HCT116 (cell line): ENCODE measurements around the gene PDE4C. TPM values are rescaled to one million over a fixed set of nuclear protein-coding genes. Genes with fewer than 3 reads are reported as not detected.
A peak's percentile ranks its signal among the peaks of the same experiment; 100 is the strongest.
"Not testable (repeated sequence)": the region's sequence is repeated elsewhere in the genome, so short reads cannot be mapped to it uniquely, and the experiment has no call there.

ENCODE experiments used
- ATAC-seq: fragments of 200-7000 bp; cut with Tn5 transposase; 2 replicates; pipeline ENCODE4 v1.9.1; 2020; ENCODE audit warnings: mild to moderate bottlenecking, moderate library complexity
- BruUV-seq: library from RNA; stranded (reverse); fragments of 400-500 nt; replicated peaks from 2 replicates; lab custom pipeline; 2021; lab: Mats Ljungman, UMichigan
- CTCF ChIA-PET: fragments of 300-600 bp; sonication (Branson Sonifier 250); formaldehyde crosslinking; loops from one replicate; lab custom pipeline; 2021; ENCODE audit warnings: antibody characterized with exemption; lab: Charles Lee
- POLR2A ChIA-PET: fragments of 300-600, 350-600 bp; sonication (Branson Sonifier 250); formaldehyde crosslinking; loops from one replicate; lab custom pipeline; 2021; ENCODE audit warnings: antibody characterized with exemption; lab: Charles Lee
- RAD21 ChIA-PET, 2 experiments: fragments of 300-600 bp; sonication (Branson Sonifier 250); formaldehyde crosslinking; loops; one replicate each; lab custom pipeline; 2023; ENCODE audit warnings: low total read pairs in 2 of 2; ENCODE audit not compliant: uncharacterized antibody in 2 of 2, unreplicated experiment in 2 of 2, low non-redundant PET in 1 of 2; lab: Charles Lee
- DNase-seq: peaks from one replicate; pipeline ENCODE4 v3.0.0-alpha.2; 2010; ENCODE audit warnings: low read depth, low spot score
- H2AFZ ChIP-seq: fragments of 200-600 bp; shearing (Covaris generic), sonication (generic); 2 replicates; pipeline ENCODE4 v1.6.1; 2017; ENCODE audit warnings: low read depth, mixed run types, mixed read lengths, antibody characterized with exemption, low read length; ENCODE audit not compliant: poor library complexity, severe bottlenecking
- H3K27ac ChIP-seq: 2 replicates; pipeline ENCODE4 v1.5.1; 2012; ENCODE audit warnings: low read depth, low read length
- H3K27me3 ChIP-seq: fragments of 200-600 bp; sonication (generic); 2 replicates; pipeline ENCODE4 v1.6.1; 2016; ENCODE audit warnings: mixed run types, low read length, mixed read lengths; ENCODE audit not compliant: insufficient read depth
- H3K36me3 ChIP-seq, 2 experiments: fragments of 200-500 bp in 1 of 2; fragments of 200-600 bp in 1 of 2; sonication (Bioruptor generic) in 1 of 2; sonication (generic) in 1 of 2; 2 replicates each; pipeline versions ENCODE4 v1.5.1 to v1.6.1; 2014 to 2016; ENCODE audit warnings: low read length in 2 of 2, inconsistent platforms in 1 of 2, mixed read lengths in 1 of 2, mixed run types in 1 of 2; ENCODE audit not compliant: insufficient read depth in 2 of 2, control insufficient read depth in 1 of 2
- H3K4me1 ChIP-seq, 2 experiments: fragments of 200-600 bp in 1 of 2; sonication (generic) in 1 of 2; 2 replicates each; pipeline versions ENCODE4 v1.5.1 to v1.6.1; 2012 to 2017; ENCODE audit warnings: low read length in 2 of 2, inconsistent platforms in 1 of 2, mild to moderate bottlenecking in 1 of 2, mixed read lengths in 1 of 2, mixed run types in 1 of 2, moderate library complexity in 1 of 2; ENCODE audit not compliant: insufficient read depth in 2 of 2, control insufficient read depth in 1 of 2
- H3K4me2 ChIP-seq: fragments of 200-600 bp; sonication (generic); 2 replicates; pipeline ENCODE4 v1.6.1; 2017; ENCODE audit warnings: mixed run types, low read length, mixed read lengths
- H3K4me3 ChIP-seq, 2 experiments: fragments of 200-600 bp in 1 of 2; sonication (generic) in 1 of 2; replicated peaks in 1 of 2; 2 replicates each; pipeline ENCODE4 v1.5.1; 2011 to 2016; ENCODE audit warnings: low read length in 2 of 2, control low read depth in 1 of 2, low read depth in 1 of 2, mild to moderate bottlenecking in 1 of 2, mixed read lengths in 1 of 2, mixed run types in 1 of 2
- H3K79me2 ChIP-seq: fragments of 200-600 bp; sonication (generic); 2 replicates; pipeline ENCODE4 v1.6.1; 2017; ENCODE audit warnings: mild to moderate bottlenecking, mixed run types, low read length, moderate library complexity, mixed read lengths; ENCODE audit not compliant: insufficient read depth
- H3K9ac ChIP-seq: fragments of 200-600 bp; sonication (generic); 2 replicates; pipeline ENCODE4 v1.6.1; 2016; ENCODE audit warnings: low read length, mixed read lengths
- H3K9me2 ChIP-seq: fragments of 200-600 bp; sonication (generic), shearing (Covaris generic); 2 replicates; pipeline ENCODE4 v1.6.1; 2017; ENCODE audit warnings: mixed run types, mild to moderate bottlenecking, moderate library complexity; ENCODE audit not compliant: insufficient read depth
- H3K9me3 ChIP-seq, 2 experiments: fragments of 200-500 bp in 1 of 2; fragments of 200-600 bp in 1 of 2; sonication (Bioruptor generic) in 1 of 2; sonication (generic) in 1 of 2; 2 replicates each; pipeline ENCODE4 v1.6.1; 2014 to 2017; ENCODE audit warnings: low read length in 2 of 2, mixed read lengths in 2 of 2, inconsistent platforms in 1 of 2, low read depth in 1 of 2, mild to moderate bottlenecking in 1 of 2, mixed run types in 1 of 2, moderate library complexity in 1 of 2; ENCODE audit not compliant: control insufficient read depth in 1 of 2, insufficient read depth in 1 of 2
- H4K20me1 ChIP-seq: fragments of 200-600 bp; sonication (generic), shearing (Covaris generic); 2 replicates; pipeline ENCODE4 v1.6.1; 2017; ENCODE audit warnings: mixed run types, mild to moderate bottlenecking, moderate library complexity; ENCODE audit not compliant: insufficient read depth
- CBX3 ChIP-seq: IDR thresholded peaks from 2 replicates; pipeline ENCODE4 v1.6.1; 2012; ENCODE audit warnings: low read depth
- CTCF ChIP-seq, 3 experiments: fragments of 200-600 bp in 1 of 3; sonication (generic) in 1 of 3; IDR thresholded peaks in 2 of 3; conservative IDR thresholded peaks in 1 of 3; 2 replicates each; pipeline ENCODE4 v1.5.1; 2012 to 2017; ENCODE audit warnings: low read depth in 2 of 3, low read length in 2 of 3, antibody characterized with exemption in 1 of 3, borderline replicate concordance in 1 of 3, control low read depth in 1 of 3, mild to moderate bottlenecking in 1 of 3, mixed read lengths in 1 of 3, mixed run types in 1 of 3, moderate library complexity in 1 of 3; ENCODE audit not compliant: insufficient read depth in 1 of 3
- FOSL1 ChIP-seq: IDR thresholded peaks from 2 replicates; pipeline ENCODE4 v1.6.1; 2012; ENCODE audit warnings: low read depth
- MAX ChIP-seq: IDR thresholded peaks from 2 replicates; pipeline ENCODE4 v1.6.1; 2012
- POLR2A ChIP-seq: IDR thresholded peaks from 2 replicates; pipeline ENCODE4 v1.7.0; 2011; ENCODE audit warnings: borderline replicate concordance; ENCODE audit not compliant: insufficient read depth, insufficient read length; ENCODE audit errors: extremely low read depth
- POLR2AphosphoS5 ChIP-seq: IDR thresholded peaks from 2 replicates; pipeline ENCODE4 v1.6.1; 2011; ENCODE audit warnings: mild to moderate bottlenecking, low read depth, low read length, moderate library complexity
- RAD21 ChIP-seq: IDR thresholded peaks from 2 replicates; pipeline ENCODE4 v1.6.1; 2012; ENCODE audit warnings: low read depth, mild to moderate bottlenecking
- REST ChIP-seq: IDR thresholded peaks from 2 replicates; pipeline ENCODE4 v1.6.1; 2012; ENCODE audit warnings: low read depth
- ZFX ChIP-seq: fragments of 450-650 bp; IDR thresholded peaks from 2 replicates; pipeline ENCODE4 v1.6.1; 2017
- ZNF274 ChIP-seq: fragments of 200-500 bp; sonication (Bioruptor generic); IDR thresholded peaks from 2 replicates; pipeline ENCODE4 v1.6.1; 2014; ENCODE audit warnings: mild to moderate bottlenecking, low read depth, low read length, inconsistent platforms
- intact Hi-C: fragments of 100-400 bp; cut with micrococcal nuclease; formaldehyde crosslinking; loops from 2 replicates; pipeline ENCODE4 v1.10.0; 2022
- total RNA-seq: library from RNA; stranded (reverse); gene quantifications from one replicate; pipeline ENCODE4 v1.2.1, GENCODE V29; 2021; ENCODE audit not compliant: unreplicated experiment

Gene PDE4C
- total RNA-seq, 1 experiment from 2014 or later: 1.5 TPM

- H3K27ac ChIP-seq, H3K9me3 ChIP-seq, H3K27me3 ChIP-seq, ATAC-seq, H2AFZ ChIP-seq, H3K4me2 ChIP-seq, H3K9ac ChIP-seq, H3K9me2 ChIP-seq, H3K4me3 ChIP-seq, DNase-seq, H4K20me1 ChIP-seq, BruUV-seq, H3K36me3 ChIP-seq, H3K79me2 ChIP-seq: not testable (repeated sequence)
- POLR2A ChIA-PET: interaction anchor here (1.6 kb wide), 1 partner anchor 14 kb away, joined by 5 read pairs; no protein-coding TSS in a partner anchor
- intact Hi-C loops: loop anchor here (10.0 kb wide), 1 partner anchor 115 kb away; the partner anchor contains the start of gene LSM4
- RAD21 ChIA-PET: interaction anchor here in 1 of 2 experiments (0.7 kb wide), 1 partner anchor 34 kb away, joined by 4 read pairs; no protein-coding TSS in a partner anchor
- CTCF ChIA-PET: interaction anchor here (1.1 to 2.2 kb wide), 2 partner anchors 14 to 42 kb away, joined by 3 to 8 read pairs; no protein-coding TSS in a partner anchor
- peaks cover 13 to 32% of the 10 kb centered on the region in 2 experiments for H3K4me1 ChIP-seq
These were observed 16.3 kb downstream of the PDE4C start for GRCh38 chr19:18209912-18210311.

GRCh38 chr19:18208098-18208951 lies 17.9 kb downstream of the PDE4C start:
- H4K20me1 ChIP-seq: no peaks in the 10 kb centered on the region
- H3K9me3 ChIP-seq: no peaks in the 10 kb centered on the region
- ChIA-PET POLR2A (interaction anchor here (0.6 to 1.4 kb wide), 7 partner anchors 12 to 174 kb away, joined by 3 to 6 read pairs (median 3); partner anchors contain the start of gene MPV17L2), CTCF (interaction anchor here (0.6 to 5.9 kb wide), 11 partner anchors 12 to 1274 kb away, joined by 3 to 106 read pairs (median 6); partner anchors contain the start of gene SSBP4), RAD21 (interaction anchor here (0.6 to 2.0 kb wide), 6 partner anchors 17 to 138 kb away, joined by 3 to 11 read pairs (median 4); no protein-coding TSS in a partner anchor)
- H2AFZ ChIP-seq: peak overlapping the region; percentile 77
- no peaks in the 10 kb centered on the region for H3K9me2 ChIP-seq
- no peaks in the 10 kb centered on the region for H3K27me3 ChIP-seq
- TF ChIP-seq POLR2A: no peak
- TF ChIP-seq ZNF274: no peak
- no peak for TF ChIP-seq CBX3
- peak; percentile 81 for TF ChIP-seq RAD21
- no peak for TF ChIP-seq ZFX
- no peak for TF ChIP-seq REST
- TF ChIP-seq FOSL1: no peak
- TF ChIP-seq MAX: no peak
- TF ChIP-seq POLR2AphosphoS5: no peak
- TF ChIP-seq CTCF (IDR thresholded peaks at IDR 0.05 in 2 of 3, conservative IDR thresholded peaks at IDR 0.05 in 1 of 3; ENCODE audit: borderline replicate concordance in 1 of 3, insufficient read depth in 1 of 3, low read depth in 2 of 3, low read length in 2 of 3): peak; percentile 55 to 79 (median 63); a peak in 5 of 6 replicates
- no peak overlapping the region for H3K27ac ChIP-seq
- DNase-seq: no peak
- H3K9ac ChIP-seq: peak overlapping the region; percentile 24; the same call in 1 of the 2 replicates
- H3K4me2 ChIP-seq: peak overlapping the region; percentile 68
- no TSS peak for BruUV-seq
- H3K4me1 ChIP-seq: peaks cover 10 to 23% of the 10 kb centered on the region in 2 experiments
- intact Hi-C loops: loop anchor here (1.0 to 10.0 kb wide), 2 partner anchors 43 to 116 kb away; partner anchors contain the start of gene LSM4
- peak overlapping the region; percentile 19 to 23 for H3K4me3 ChIP-seq
- no peaks in the 10 kb centered on the region for H3K36me3 ChIP-seq
- peaks cover 1% of the 10 kb centered on the region; the same call in 1 of the 2 replicates for H3K79me2 ChIP-seq
- no peak for ATAC-seq
